ENCODE results near the gene IBSP. TPM values are rescaled to one million over a fixed set of nuclear protein-coding genes. Genes with fewer than 3 reads are reported as not detected.

IBSP gene
- total RNA-seq, 1 experiment from 2014 or later = not detected

DNA sequence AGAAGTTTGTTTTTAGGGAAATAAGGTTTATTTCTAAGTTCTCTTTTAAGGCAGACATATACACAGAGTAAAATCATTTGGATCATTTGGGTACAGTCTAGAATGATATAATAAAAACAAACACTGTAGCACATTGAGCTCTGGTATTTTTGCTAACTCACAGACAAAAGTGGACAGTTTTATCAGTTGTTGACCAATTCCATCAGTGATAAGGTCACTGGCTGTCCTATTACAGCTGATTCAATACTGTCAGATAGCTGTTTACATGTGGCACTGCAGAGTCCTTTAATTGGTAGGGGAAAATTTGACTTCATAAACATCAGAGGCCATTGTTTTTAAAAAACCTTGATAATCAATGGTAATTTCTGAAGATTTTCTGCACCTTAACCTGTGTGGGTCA, 3.5 kb downstream of the IBSP start:
- Histone ChIP-seq H4K8ac (replicated peaks; ENCODE audit: insufficient read length, low read depth, low read length) (no peak overlapping the region), H2BK5ac (ENCODE audit: insufficient read length, low read length) (no peak overlapping the region), H2AK5ac (ENCODE audit: insufficient read length, low read length) (no peak overlapping the region), H3K23ac (ENCODE audit: insufficient read length, low read depth, low read length) (no peak overlapping the region), H3T11ph (ENCODE audit: low read length) (no peak overlapping the region), H3K4ac (ENCODE audit: low read depth, low read length) (no peak overlapping the region), H3K9me3 (ENCODE audit: control insufficient read depth, low read depth, low read length) (no peaks in the 10 kb centered on the region), H3K4me1 (ENCODE audit: insufficient read depth, low read length) (no peaks in the 10 kb centered on the region), H2BK20ac (ENCODE audit: low read depth, low read length, poor library complexity, severe bottlenecking) (no peak overlapping the region), H3K27me3 (ENCODE audit: insufficient read depth, low read length) (no peaks in the 10 kb centered on the region), H2BK12ac (ENCODE audit: insufficient read length, low read depth, low read length) (no peak overlapping the region), H3K79me2 (ENCODE audit: insufficient read depth, low read length) (no peaks in the 10 kb centered on the region), H3K9ac (ENCODE audit: extremely low read depth, insufficient read length, low read length) (no peak overlapping the region), H3K4me2 (ENCODE audit: insufficient read depth, insufficient read length, low read length) (no peak overlapping the region), H3K79me1 (ENCODE audit: insufficient read depth, low read depth, low read length, poor library complexity, severe bottlenecking) (no peaks in the 10 kb centered on the region), H2BK15ac (ENCODE audit: low read depth, low read length) (no peak overlapping the region), H4K20me1 (ENCODE audit: control insufficient read depth, insufficient read depth, insufficient read length) (no peaks in the 10 kb centered on the region), H3K56ac (ENCODE audit: insufficient read length, low read depth, low read length) (no peak overlapping the region), H2AFZ (ENCODE audit: low read length) (no peak overlapping the region), H3K27ac (ENCODE audit: insufficient read length, low read depth, low read length) (no peak overlapping the region), H4K91ac (ENCODE audit: insufficient read length, low read depth, low read length) (no peak overlapping the region), H2BK120ac (ENCODE audit: low read depth, low read length, poor library complexity, severe bottlenecking) (no peak overlapping the region), H3K23me2 (ENCODE audit: insufficient read length, low read depth, low read length, poor library complexity, severe bottlenecking) (no peaks in the 10 kb centered on the region), H3K14ac (ENCODE audit: insufficient read depth, low read length) (no peak overlapping the region), H4K5ac (ENCODE audit: insufficient read length, low read depth, low read length) (no peak overlapping the region), H3K18ac (ENCODE audit: insufficient read length, low read depth, low read length) (no peak overlapping the region)
- no peak overlapping the region for H3K4me3 Mint-ChIP-seq
- no peaks in the 10 kb centered on the region for H3K9me3 Mint-ChIP-seq
- no peaks in the 10 kb centered on the region for H3K27me3 Mint-ChIP-seq (ENCODE audit: low read depth)
- DNase-seq = no peak
- H3K4me1 Mint-ChIP-seq = no peaks in the 10 kb centered on the region
- no peak for TF ChIP-seq CTCF (conservative IDR thresholded peaks at IDR 0.05)
- no peak overlapping the region for H3K27ac Mint-ChIP-seq
- no peaks in the 10 kb centered on the region for H3K36me3 Mint-ChIP-seq (ENCODE audit: insufficient read depth in 1 of 3, low read depth in 3 of 3)

All from H9 (cell line).